Activated T-helper 2 cell treated with anti-CD3 and anti-CD28 coated beads, Interferon-gamma antibody, Interleukin-2, Interleukin-4, amounts not matched to agents 10 μg/mL and 5 μg/mL and 100 μg/mL, durations not matched to agents 14 hours and 24 hours and 36 hours (primary cell): ENCODE data around the gene CD2BP2. TPM values are rescaled to one million over a fixed set of nuclear protein-coding genes. Genes with fewer than 3 reads are reported as not detected.

ENCODE experiments used
- DNase-seq: peaks from one replicate; pipeline ENCODE4 v3.0.0; 2021; ENCODE audit warnings: low spot score
- H3K27ac Mint-ChIP-seq: one replicate; pipeline ENCODE4 v1.8.0; 2021; ENCODE audit warnings: mixed read lengths
- H3K27me3 Mint-ChIP-seq: one replicate; pipeline ENCODE4 v1.8.0; 2021; ENCODE audit warnings: low read depth, mixed read lengths
- H3K36me3 Mint-ChIP-seq: one replicate; pipeline ENCODE4 v1.8.0; 2021; ENCODE audit warnings: low read depth, mixed read lengths
- H3K4me1 Mint-ChIP-seq: one replicate; pipeline ENCODE4 v1.8.0; 2021; ENCODE audit warnings: low read depth, mixed read lengths
- H3K4me3 Mint-ChIP-seq: one replicate; pipeline ENCODE4 v1.8.0; 2021; ENCODE audit warnings: low read depth, mild to moderate bottlenecking, moderate library complexity, mixed read lengths
- H3K9me3 Mint-ChIP-seq: one replicate; pipeline ENCODE4 v1.8.0; 2021; ENCODE audit warnings: mixed read lengths
- intact Hi-C: fragments of 100-400 bp; cut with micrococcal nuclease; formaldehyde crosslinking; loops from one replicate; pipeline ENCODE4 v1.15.1; 2023
- total RNA-seq: library from RNA; stranded (reverse); gene quantifications from 2 replicates; pipeline ENCODE4 v1.2.3, GENCODE V29; 2022

CD2BP2 gene
- total RNA-seq, 1 donor from 2014 or later: 80.1 TPM

- Mint-ChIP-seq H3K4me1 (peaks cover 36% of the 10 kb centered on the region), H3K27me3 (no peaks in the 10 kb centered on the region)
- intact Hi-C loops: loop anchor here (5.0 to 10.0 kb wide), 2 partner anchors 96 to 571 kb away; partner anchors contain the start of genes ITGAL and MAZ
Measured at GRCh38 chr16:30375864-30376263, 20.8 kb upstream of the CD2BP2 start.

GRCh38 chr16:30374538-30374937, 19.4 kb upstream of the CD2BP2 start, which contains the start of gene MYL11:
Gene MYL11, plus strand, starts transcription at chr16:30374802. Its CDS starts 56 bp downstream, at chr16:30374858.
- intact Hi-C loops: loop anchor here (5.0 to 10.0 kb wide), 2 partner anchors 153 to 570 kb away; partner anchors contain the start of genes MAZ and ZNF768
- no peaks in the 10 kb centered on the region for H3K9me3 Mint-ChIP-seq
- peaks cover 10% of the 10 kb centered on the region for H3K36me3 Mint-ChIP-seq
- no peak within 1 kb of the TSS for H3K27ac Mint-ChIP-seq
- DNase-seq: no peak
- H3K4me1 Mint-ChIP-seq: peaks cover 27% of the 10 kb centered on the region
- no peaks in the 10 kb centered on the region for H3K27me3 Mint-ChIP-seq
- no peak within 1 kb of the TSS for H3K4me3 Mint-ChIP-seq

More at GRCh38 chr16:30375864-30376263, 20.8 kb upstream of the CD2BP2 start:
- Mint-ChIP-seq H3K27ac (peak overlapping the region; percentile 9), H3K36me3 (peaks cover 19% of the 10 kb centered on the region), H3K9me3 (no peaks in the 10 kb centered on the region), H3K4me3 (no peak overlapping the region)
- DNase-seq: no peak

GRCh38 chr16:30372725-30373124, 17.6 kb upstream of the CD2BP2 start:
- Mint-ChIP-seq H3K9me3 (no peaks in the 10 kb centered on the region), H3K27me3 (no peaks in the 10 kb centered on the region), H3K4me3 (peak overlapping the region; percentile 35), H3K4me1 (peaks cover 31% of the 10 kb centered on the region), H3K36me3 (peaks cover 13% of the 10 kb centered on the region), H3K27ac (no peak overlapping the region)
- intact Hi-C loops: loop anchor here (5.0 to 10.0 kb wide), 2 partner anchors 155 to 568 kb away; partner anchors contain the start of genes MAZ and ZNF768
- DNase-seq: no peak

DNA sequence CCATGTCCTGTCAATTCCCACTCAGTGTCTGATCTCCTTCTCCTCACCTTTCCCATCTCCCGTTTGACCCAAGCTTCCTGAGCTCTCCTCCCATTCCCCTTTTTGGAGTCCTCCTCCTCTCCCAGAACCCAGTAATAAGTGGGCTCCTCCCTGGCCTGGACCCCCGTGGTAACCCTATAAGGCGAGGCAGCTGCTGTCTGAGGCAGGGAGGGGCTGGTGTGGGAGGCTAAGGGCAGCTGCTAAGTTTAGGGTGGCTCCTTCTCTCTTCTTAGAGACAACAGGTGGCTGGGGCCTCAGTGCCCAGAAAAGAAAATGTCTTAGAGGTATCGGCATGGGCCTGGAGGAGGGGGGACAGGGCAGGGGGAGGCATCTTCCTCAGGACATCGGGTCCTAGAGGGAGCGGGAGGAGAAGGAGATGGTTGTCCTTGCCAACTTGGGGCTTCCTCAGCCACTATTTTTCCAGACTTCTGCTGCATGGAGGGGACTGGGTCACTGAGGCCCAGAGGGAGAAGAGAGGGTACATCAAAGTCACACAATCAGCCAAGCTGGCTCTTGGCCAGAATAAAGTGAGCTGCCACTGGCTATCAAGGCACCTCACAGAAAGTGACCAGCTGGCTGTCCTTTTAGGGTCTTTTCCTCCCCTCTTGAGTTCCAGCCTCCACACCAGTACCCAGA, 17.1 kb upstream of the CD2BP2 start:
- peaks cover 33% of the 10 kb centered on the region for H3K4me1 Mint-ChIP-seq
- peak overlapping the region; percentile 91 for H3K27ac Mint-ChIP-seq
- no peaks in the 10 kb centered on the region for H3K9me3 Mint-ChIP-seq
- DNase-seq: no peak
- H3K4me3 Mint-ChIP-seq: peak overlapping the region; percentile 81
- peaks cover 17% of the 10 kb centered on the region for H3K36me3 Mint-ChIP-seq
- no peaks in the 10 kb centered on the region for H3K27me3 Mint-ChIP-seq
- intact Hi-C loops: loop anchor here (5.0 to 10.0 kb wide), 2 partner anchors 155 to 567 kb away; partner anchors contain the start of genes MAZ and ZNF768

GRCh38 chr16:30371248-30371816, 16.2 kb upstream of the CD2BP2 start:
- peak overlapping the region; percentile 81 for H3K4me3 Mint-ChIP-seq
- H3K27ac Mint-ChIP-seq: peak overlapping the region; percentile 91
- peaks cover 38% of the 10 kb centered on the region for H3K4me1 Mint-ChIP-seq
- DNase-seq: no peak
- H3K9me3 Mint-ChIP-seq: no peaks in the 10 kb centered on the region
- peaks cover 23% of the 10 kb centered on the region for H3K36me3 Mint-ChIP-seq
- H3K27me3 Mint-ChIP-seq: no peaks in the 10 kb centered on the region
- intact Hi-C loops: loop anchor here (2.0 to 10.0 kb wide), 4 partner anchors 37 to 567 kb away; partner anchors contain the start of genes MAZ and ZNF768

DNA sequence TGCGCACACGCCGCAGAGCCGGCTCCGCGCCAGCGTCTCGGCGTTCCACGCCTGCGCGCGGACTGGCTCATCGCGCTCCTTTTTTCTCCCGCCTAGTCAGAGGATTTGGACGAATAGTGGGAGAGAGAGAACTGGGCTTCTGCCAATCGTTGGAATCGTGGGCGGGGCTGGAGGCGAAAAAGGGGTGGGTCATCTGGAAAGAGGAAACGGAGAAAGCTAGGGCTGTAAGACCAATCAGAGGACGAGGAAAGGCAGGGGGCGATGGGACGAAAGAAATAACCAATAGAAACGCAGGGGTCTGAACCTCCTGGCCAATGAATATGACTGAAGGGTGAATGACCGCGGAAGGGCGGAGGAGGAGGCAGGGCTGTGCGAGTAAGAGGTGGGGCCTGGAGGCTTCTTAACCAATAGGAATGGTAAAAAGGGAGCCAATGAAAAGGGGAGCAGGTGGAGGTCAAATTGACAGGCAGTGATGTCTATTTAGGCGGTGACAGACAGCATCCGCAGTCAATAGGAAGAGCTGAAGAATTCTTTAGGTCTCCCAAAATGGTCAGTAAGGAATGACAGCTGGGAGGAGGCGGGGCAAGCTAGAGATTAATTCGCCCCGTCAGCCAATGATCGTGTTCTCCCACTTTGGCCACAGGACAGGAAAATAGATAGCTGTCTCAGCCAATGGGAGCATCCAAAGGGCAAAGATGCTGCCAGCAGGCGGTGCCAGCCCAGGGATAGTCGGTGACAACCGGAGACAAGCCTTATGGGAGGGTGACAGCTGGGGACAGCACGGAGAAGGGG, 15.5 kb upstream of the CD2BP2 start, which contains the start of gene TBC1D10B:
TBC1D10B (minus strand) TSS at position 39 of the 792 bp plus-strand sequence. CDS start 311 bp downstream, outside the sequence.
- Mint-ChIP-seq H3K9me3 (no peaks in the 10 kb centered on the region), H3K27ac (peak within 1 kb of the TSS; percentile 91), H3K27me3 (no peaks in the 10 kb centered on the region), H3K4me1 (peaks cover 40% of the 10 kb centered on the region), H3K4me3 (peak within 1 kb of the TSS; percentile 87), H3K36me3 (peaks cover 26% of the 10 kb centered on the region)
- DNase-seq: peak; percentile 100
- intact Hi-C loops: loop anchor here (1.0 to 10.0 kb wide), 7 partner anchors 8 to 566 kb away; partner anchors contain the start of genes CD2BP2, MAZ, PRR14 and ZNF768

DNA sequence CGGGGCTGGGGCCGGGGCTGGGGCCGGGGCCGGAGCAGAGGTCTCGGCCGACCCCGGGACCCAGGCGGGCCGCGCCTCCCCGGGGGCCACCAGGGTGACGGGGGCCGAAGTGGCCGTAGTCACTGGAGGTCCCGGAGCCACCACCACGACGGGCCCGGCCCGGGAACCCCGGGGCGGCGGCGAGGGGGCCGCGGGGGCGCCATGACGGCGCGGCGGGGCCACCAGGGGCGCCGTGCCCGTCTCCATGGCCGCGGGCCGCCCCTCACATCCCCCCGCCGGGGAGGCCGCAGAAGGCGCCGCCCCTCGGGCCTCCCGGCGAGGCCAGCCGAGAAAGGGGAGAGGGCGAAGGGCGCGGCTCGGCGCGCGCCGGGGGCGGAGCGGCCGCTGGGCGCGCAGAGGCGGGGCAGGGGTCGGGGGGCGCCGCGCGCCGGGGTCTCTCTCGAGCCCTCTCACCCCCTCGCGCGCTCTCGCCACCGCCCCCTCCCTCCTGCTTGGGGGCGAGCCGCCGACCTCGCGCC, 14.9 kb upstream of the CD2BP2 start:
- intact Hi-C loops: loop anchor here (1.0 to 10.0 kb wide), 7 partner anchors 8 to 565 kb away; partner anchors contain the start of genes CD2BP2, MAZ, PRR14 and ZNF768
- Mint-ChIP-seq H3K27ac (peak overlapping the region; percentile 91), H3K36me3 (peaks cover 32% of the 10 kb centered on the region), H3K4me1 (peaks cover 44% of the 10 kb centered on the region), H3K9me3 (no peaks in the 10 kb centered on the region), H3K4me3 (peak overlapping the region; percentile 81), H3K27me3 (no peaks in the 10 kb centered on the region)
- DNase-seq: no peak

- H3K27ac Mint-ChIP-seq: peak overlapping the region; percentile 26
- H3K27me3 Mint-ChIP-seq: no peaks in the 10 kb centered on the region
- no peak for DNase-seq
- peaks cover 39% of the 10 kb centered on the region for H3K36me3 Mint-ChIP-seq
- H3K4me3 Mint-ChIP-seq: peak overlapping the region; percentile 87
- intact Hi-C loops: no loop called here
- H3K9me3 Mint-ChIP-seq: no peaks in the 10 kb centered on the region
- H3K4me1 Mint-ChIP-seq: peaks cover 47% of the 10 kb centered on the region
Measured at GRCh38 chr16:30369091-30369937, 14.2 kb upstream of the CD2BP2 start.

DNA sequence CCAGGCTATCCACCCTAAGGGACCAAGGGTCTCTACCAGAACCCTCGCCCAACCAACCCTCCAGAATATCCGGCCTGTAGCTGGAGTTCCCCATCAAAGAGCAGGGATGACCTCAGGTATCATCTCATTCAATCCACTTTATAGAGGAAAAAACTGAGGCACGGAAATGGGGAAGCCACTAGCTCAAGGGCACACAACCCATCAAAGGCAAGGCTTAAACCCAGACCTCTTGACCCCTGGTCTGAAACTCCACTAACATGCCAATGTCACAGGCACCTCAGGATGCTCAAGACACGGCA, 13.6 kb upstream of the CD2BP2 start:
- intact Hi-C loops: no loop called here
- Mint-ChIP-seq H3K4me1 (peaks cover 47% of the 10 kb centered on the region), H3K4me3 (peak overlapping the region; percentile 87), H3K27me3 (no peaks in the 10 kb centered on the region), H3K9me3 (no peaks in the 10 kb centered on the region), H3K27ac (peak overlapping the region; percentile 26), H3K36me3 (peaks cover 42% of the 10 kb centered on the region)
- DNase-seq: no peak

DNA sequence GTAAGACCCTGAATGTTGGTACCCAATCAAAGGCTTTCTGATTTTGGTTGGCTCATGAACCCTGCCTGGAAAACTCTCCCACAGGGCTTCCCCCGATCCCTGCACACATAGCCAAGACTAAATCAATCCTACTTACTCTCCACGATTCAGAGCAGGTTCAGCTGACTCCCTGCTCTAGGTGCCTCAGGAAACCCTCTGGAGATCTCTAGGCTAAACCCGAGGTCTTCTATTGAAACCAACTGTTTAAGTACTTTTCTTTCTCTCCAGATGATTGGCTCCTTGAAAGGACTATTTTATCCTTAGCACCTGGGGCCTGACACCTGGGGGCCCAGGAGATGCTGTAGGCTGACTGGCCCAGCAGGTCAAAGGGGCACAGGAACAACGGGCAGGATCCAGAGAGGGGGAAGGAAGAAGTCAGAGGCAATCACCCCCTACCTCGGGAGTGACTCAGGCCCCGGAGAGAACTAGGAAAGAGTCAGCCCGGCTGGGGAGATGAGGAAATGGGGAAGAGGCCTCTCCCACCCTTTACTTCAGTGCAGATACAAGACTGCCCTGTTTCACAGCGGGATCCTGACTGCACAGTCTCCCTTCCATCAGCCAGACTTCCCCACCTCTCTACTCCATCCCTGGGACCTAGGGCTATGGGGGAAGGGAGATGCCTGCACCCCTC, 13.1 kb upstream of the CD2BP2 start:
- DNase-seq: no peak
- intact Hi-C loops: no loop called here

DNA sequence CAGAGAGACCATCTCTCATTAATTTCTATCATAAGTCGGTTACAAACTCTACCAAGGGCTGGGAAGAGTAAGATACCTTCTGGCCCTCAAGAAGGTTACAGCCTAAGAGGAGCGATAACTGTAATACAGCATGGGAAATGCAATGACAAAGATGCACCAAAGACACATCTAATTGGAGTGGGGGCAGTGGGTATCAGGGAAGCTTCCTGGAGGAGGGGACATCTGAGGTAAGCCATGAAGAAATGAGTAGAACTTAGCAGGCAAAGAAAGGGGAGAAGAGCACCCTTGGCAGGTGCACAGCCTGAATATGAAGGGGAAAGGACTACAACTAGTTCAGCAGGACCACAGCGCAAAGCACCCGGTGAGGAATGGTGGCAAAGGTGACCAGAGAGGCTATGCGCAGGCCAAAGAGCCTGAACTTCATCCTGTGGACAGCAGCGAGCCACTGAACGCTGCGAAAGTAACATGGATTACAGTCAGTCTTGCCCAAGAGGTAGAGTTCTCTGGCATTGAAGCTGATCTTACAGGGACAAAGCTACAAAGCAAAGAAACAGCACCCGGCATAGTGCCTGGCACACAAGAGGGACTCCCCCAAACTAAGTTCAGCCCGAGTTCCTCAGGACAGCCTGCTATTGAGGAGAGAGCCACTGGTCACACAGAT, 12.4 kb upstream of the CD2BP2 start:
- DNase-seq: no peak
- no peaks in the 10 kb centered on the region for H3K9me3 Mint-ChIP-seq
- intact Hi-C loops: no loop called here
- peak overlapping the region; percentile 18 for H3K27ac Mint-ChIP-seq
- no peaks in the 10 kb centered on the region for H3K27me3 Mint-ChIP-seq
- peak overlapping the region; percentile 87 for H3K4me3 Mint-ChIP-seq
- peaks cover 49% of the 10 kb centered on the region for H3K4me1 Mint-ChIP-seq
- H3K36me3 Mint-ChIP-seq: peaks cover 52% of the 10 kb centered on the region

More for the DNA sequence above, 13.1 kb upstream of the CD2BP2 start:
- Mint-ChIP-seq H3K27ac (peak overlapping the region; percentile 26), H3K4me1 (peaks cover 48% of the 10 kb centered on the region), H3K9me3 (no peaks in the 10 kb centered on the region), H3K36me3 (peaks cover 46% of the 10 kb centered on the region), H3K4me3 (peak overlapping the region; percentile 87), H3K27me3 (no peaks in the 10 kb centered on the region)
